HepG2 (cell line): Measurements from ENCODE around the gene GPX1. TPM values are rescaled to one million over a fixed set of nuclear protein-coding genes. Genes with fewer than 3 reads are reported as not detected.

ENCODE experiments used
- ATAC-seq: fragments of 200-7000 bp; cut with Tn5 transposase; 3 replicates; pipeline ENCODE4 v1.9.1; 2020; ENCODE audit warnings: mild to moderate bottlenecking, moderate library complexity
- BruUV-seq: library from RNA; stranded (reverse); fragments of 400-500 nt; replicated peaks from 2 replicates; lab custom pipeline; 2021; lab: Mats Ljungman, UMichigan
- CTCF ChIA-PET: fragments of 300-600 bp; formaldehyde crosslinking; extraction: SDS; loops from one replicate; lab custom pipeline; 2021; ENCODE audit warnings: low total read pairs, inconsistent platforms, low intra/inter-chr PET ratio; lab: Yijun Ruan, JAX
- POLR2A ChIA-PET: fragments of 350-600 bp; sonication (Branson Sonifier 250); formaldehyde crosslinking; loops from one replicate; lab custom pipeline; 2020; ENCODE audit warnings: antibody characterized with exemption, inconsistent platforms; lab: Yijun Ruan, JAX
- DNase-seq: peaks from one replicate; pipeline ENCODE4 v3.0.0-alpha.2; 2015; ENCODE audit warnings: low spot score
- FAIRE-seq: peaks from 3 replicates; lab custom pipeline; 2011; peaks lifted over from hg19 to GRCh38; lab: Jason Lieb, UNC
- H2AFZ ChIP-seq: one replicate; pipeline ENCODE4 v1.6.1; 2011; ENCODE audit warnings: low read length, inconsistent platforms
- H3K27ac ChIP-seq: fragments of 300-600 bp; 3 replicates; pipeline ENCODE4 v1.8.0; 2011; ENCODE audit warnings: mixed run types, mild to moderate bottlenecking, mixed read lengths, low read length, inconsistent platforms; ENCODE audit not compliant: insufficient read depth; ENCODE audit errors: extremely low read length
- H3K27me3 ChIP-seq, 2 experiments: fragments of 200-600 bp in 1 of 2; 2 replicates in 1 of 2; 3 replicates in 1 of 2; pipeline versions ENCODE4 v1.6.0 to v1.8.0; 2011; ENCODE audit warnings: low read length in 2 of 2, mild to moderate bottlenecking in 2 of 2, moderate library complexity in 2 of 2, inconsistent platforms in 1 of 2; ENCODE audit not compliant: insufficient read depth in 2 of 2, control insufficient read depth in 1 of 2
- H3K36me3 ChIP-seq, 2 experiments: fragments of 200-600 bp in 1 of 2; replicated peaks in 1 of 2; 2 replicates in 1 of 2; 3 replicates in 1 of 2; pipeline versions ENCODE4 v1.5.1 to v1.8.0; 2011; ENCODE audit warnings: low read length in 2 of 2, inconsistent platforms in 1 of 2; ENCODE audit not compliant: insufficient read depth in 2 of 2, control insufficient read depth in 1 of 2
- H3K4me1 ChIP-seq: 2 replicates; pipeline ENCODE4 v1.5.1; 2012; ENCODE audit warnings: low read length, inconsistent platforms; ENCODE audit not compliant: insufficient read depth
- H3K4me2 ChIP-seq: 2 replicates; pipeline ENCODE4 v1.6.0; 2011; ENCODE audit warnings: low read depth, low read length, inconsistent platforms
- H3K4me3 ChIP-seq, 3 experiments: fragments of 200-600 bp in 1 of 3; sonication (generic), shearing (Covaris generic) in 1 of 3; replicated peaks in 1 of 3; 2 replicates each; pipeline ENCODE4 v1.5.1; 2011 to 2016; ENCODE audit warnings: low read length in 3 of 3, inconsistent platforms in 2 of 3, low read depth in 2 of 3, mild to moderate bottlenecking in 2 of 3, control low read depth in 1 of 3, mixed read lengths in 1 of 3; ENCODE audit not compliant: insufficient read depth in 1 of 3
- H3K79me2 ChIP-seq: one replicate; pipeline ENCODE4 v1.6.1; 2011; ENCODE audit warnings: low read length, inconsistent platforms; ENCODE audit not compliant: insufficient read depth
- H3K9ac ChIP-seq: 2 replicates; pipeline ENCODE4 v1.6.0; 2011; ENCODE audit warnings: mild to moderate bottlenecking, low read depth, low read length, inconsistent platforms; ENCODE audit not compliant: insufficient read depth
- H3K9me3 ChIP-seq: 2 replicates; pipeline ENCODE4 v1.5.1; 2012; ENCODE audit warnings: mild to moderate bottlenecking, low read length
- H4K20me1 ChIP-seq: 2 replicates; pipeline ENCODE4 v1.6.0; 2011; ENCODE audit warnings: inconsistent platforms, mild to moderate bottlenecking, low read length, moderate library complexity; ENCODE audit not compliant: insufficient read depth
- ATF7 ChIP-seq, 2 experiments: fragments of 450-650 bp in 1 of 2; sonication (generic) in 1 of 2; formaldehyde crosslinking in 1 of 2; IDR thresholded peaks; 2 replicates each; pipeline versions ENCODE4 v1.4.0 to v1.6.1; 2016 to 2020; ENCODE audit warnings: antibody characterized with exemption in 1 of 2, mild to moderate bottlenecking in 1 of 2, missing genetic modification reagents in 1 of 2
- FOXM1 ChIP-seq: sonication (generic); formaldehyde crosslinking; IDR thresholded peaks from 2 replicates; pipeline ENCODE4 v1.5.0; 2020; ENCODE audit warnings: missing genetic modification reagents
- GATAD2A ChIP-seq: IDR thresholded peaks from 2 replicates; pipeline ENCODE4 v1.6.1; 2016
- RAD21 ChIP-seq: fragments of 450-650 bp; formaldehyde crosslinking; IDR thresholded peaks from 2 replicates; pipeline ENCODE4 v1.5.0; 2020; ENCODE audit warnings: mild to moderate bottlenecking
- TBX2 ChIP-seq: sonication (generic); formaldehyde crosslinking; IDR thresholded peaks from 2 replicates; pipeline ENCODE4 v1.5.0; 2020; ENCODE audit warnings: missing genetic modification reagents, mild to moderate bottlenecking, borderline replicate concordance
- ZNF224 ChIP-seq: sonication (generic); formaldehyde crosslinking; IDR thresholded peaks from 2 replicates; pipeline ENCODE4 v1.5.0; 2020; ENCODE audit warnings: mild to moderate bottlenecking, missing genetic modification reagents
- ZNF33A ChIP-seq: sonication (generic); formaldehyde crosslinking; IDR thresholded peaks from 2 replicates; pipeline ENCODE4 v1.5.1; 2020; ENCODE audit warnings: missing genetic modification reagents, mild to moderate bottlenecking, moderate library complexity, borderline replicate concordance
- WGBS: methylation state at CpG from one replicate; pipeline ENCODE4 v1.1.6; 2017; ENCODE audit warnings: low lambda C conversion rate; 5-methylcytosine and 5-hydroxymethylcytosine counted together
- in situ Hi-C: cut with HindIII; loops from 2 replicates; pipeline ENCODE4 v1.10.0; 2017; ENCODE audit warnings: low pct_unique_long_range_greater_than_20kb; ENCODE audit not compliant: extremely low pct_ligation_motif_present
- intact Hi-C: fragments of 100-400 bp; cut with micrococcal nuclease; formaldehyde crosslinking; loops from one replicate; pipeline ENCODE4 v1.10.0; 2022; ENCODE audit not compliant: unreplicated experiment
- polyA plus RNA-seq, 8 experiments: library from polyadenylated mRNA; depleted of rRNA in 3 of 8; stranded (reverse) in 7 of 8; unstranded in 1 of 8; fragments of >200 nt; fragmentation: Illumina TruSeq in 4 of 8; extraction: Trizol in 4 of 8; gene quantifications; 2 replicates each; pipeline versions ENCODE4 v1.2.1 to v1.2.3, GENCODE V29; 2011 to 2016; ENCODE audit warnings: low read depth in 4 of 8, missing spikeins in 1 of 8, mixed read lengths in 1 of 8; ENCODE audit not compliant: insufficient read depth in 1 of 8
- total RNA-seq, 5 experiments: library from RNA; depleted of rRNA; stranded (reverse); fragments of >200 nt; fragmentation: Illumina TruSeq; extraction: Trizol; gene quantifications; 2 replicates each; pipeline ENCODE4 v1.2.3, GENCODE V29; 2016; ENCODE audit warnings: low read depth in 1 of 5
- TF ChIP-seq, protein P1 (sequence below): sonication (generic); formaldehyde crosslinking; conservative IDR thresholded peaks from 2 replicates; pipeline ENCODE4 v1.8.1; 2023; ENCODE audit warnings: missing genetic modification reagents
- TF ChIP-seq, protein P2 (sequence below): sonication (generic); formaldehyde crosslinking; IDR thresholded peaks from 2 replicates; pipeline ENCODE4 v1.8.0; 2022; ENCODE audit warnings: mild to moderate bottlenecking, missing genetic modification reagents, borderline replicate concordance
- TF ChIP-seq, protein P3 (sequence below): IDR thresholded peaks from 2 replicates; pipeline ENCODE4 v1.6.1; 2016; ENCODE audit warnings: low read depth, control low read depth

Gene GPX1
- total and polyA plus RNA-seq, 2 of the 13 experiments (the other 11 are each of a cell fraction or from before 2014, with no cell fraction given) = 149 to 168 TPM

DNA sequence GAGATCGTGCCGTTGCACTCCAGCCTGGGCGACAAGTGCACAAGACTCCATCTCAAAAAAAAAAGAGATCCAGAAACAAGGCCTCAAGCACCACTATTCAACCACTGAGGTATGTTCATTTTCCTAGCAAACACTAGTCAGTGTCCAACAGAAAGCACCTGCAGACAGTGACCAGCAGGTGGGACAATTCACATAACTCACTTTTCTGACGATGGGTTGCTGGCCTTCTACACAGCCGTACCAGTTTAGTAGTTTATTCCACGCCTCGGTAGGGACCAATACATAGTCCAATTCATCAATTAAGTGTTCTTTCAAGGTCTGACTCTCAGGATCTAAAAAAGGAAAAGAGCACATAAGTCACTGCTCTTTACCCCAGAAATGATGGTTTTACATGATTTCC is 30.7 kb downstream of the GPX1 start (continued):
- peak; percentile 29; the same call in 1 of the 2 replicates for TF ChIP-seq RAD21 (CRISPR knock-in tag)

DNA sequence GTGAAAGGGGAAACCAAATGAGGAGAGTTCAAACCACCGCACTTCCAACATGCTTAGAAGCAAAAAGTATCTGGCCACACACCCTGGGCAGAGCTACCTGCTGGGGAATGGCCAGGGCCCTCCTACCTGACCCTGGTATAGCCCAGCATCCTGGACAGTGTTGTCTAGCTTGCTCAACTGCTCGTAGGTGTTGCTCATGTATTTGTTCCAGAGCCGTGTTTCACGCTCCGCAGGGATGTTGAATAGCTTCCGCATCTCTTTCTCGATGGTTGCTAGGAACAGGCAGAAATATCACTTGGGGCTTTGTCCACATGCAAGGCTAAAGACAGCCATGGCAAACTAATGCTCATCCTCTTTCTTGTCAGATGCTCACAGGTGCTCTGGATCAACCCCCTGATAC is 33.4 kb downstream of the GPX1 start:
- in situ Hi-C loops = loop anchor here (25.0 kb wide), 1 partner anchor 113 kb away; the partner anchor contains the start of gene NICN1
- WGBS = 96% methylated on average over 6 of the region's 7 CpGs
- FAIRE-seq = no peak

DNA sequence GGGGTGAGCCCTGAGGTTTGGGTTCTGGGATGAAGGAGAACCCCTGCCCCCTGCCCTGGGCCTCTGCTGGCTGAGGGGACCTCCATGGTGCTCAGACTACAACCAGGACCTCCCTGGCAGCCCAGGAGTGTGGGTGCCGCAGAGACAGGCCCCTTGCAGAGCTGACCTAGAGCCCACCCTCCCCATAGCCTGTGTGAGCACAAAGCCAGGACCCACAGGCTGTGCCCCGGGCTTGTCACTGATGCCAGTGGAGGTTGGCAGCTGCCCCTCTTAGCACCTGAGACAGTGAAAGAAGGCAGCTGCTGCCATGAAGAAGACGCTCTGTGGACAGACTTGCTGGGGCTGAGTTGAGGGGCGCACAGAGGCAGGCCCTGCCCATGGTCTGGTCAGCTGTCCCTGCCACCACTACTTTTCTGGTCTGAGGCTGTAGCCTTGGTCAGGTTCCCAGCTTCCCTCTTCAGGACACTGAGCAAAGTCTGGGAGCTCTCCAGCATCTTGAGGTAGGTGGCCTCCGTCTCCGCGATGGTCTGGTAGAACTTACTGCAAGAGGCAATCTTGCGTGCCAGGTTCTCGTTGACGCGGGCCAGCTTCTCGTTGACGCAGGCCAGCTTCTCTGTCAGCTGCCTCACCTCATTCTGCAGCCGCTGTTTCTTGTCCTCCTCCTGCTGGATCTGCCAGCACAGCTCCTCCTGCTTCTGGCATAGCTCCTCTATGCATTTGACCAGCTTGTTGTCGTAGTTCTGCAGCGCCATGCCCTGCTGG is 41.3 kb downstream of the GPX1 start:
- intact Hi-C loops = no loop called here
- TF ChIP-seq, protein P1, sequence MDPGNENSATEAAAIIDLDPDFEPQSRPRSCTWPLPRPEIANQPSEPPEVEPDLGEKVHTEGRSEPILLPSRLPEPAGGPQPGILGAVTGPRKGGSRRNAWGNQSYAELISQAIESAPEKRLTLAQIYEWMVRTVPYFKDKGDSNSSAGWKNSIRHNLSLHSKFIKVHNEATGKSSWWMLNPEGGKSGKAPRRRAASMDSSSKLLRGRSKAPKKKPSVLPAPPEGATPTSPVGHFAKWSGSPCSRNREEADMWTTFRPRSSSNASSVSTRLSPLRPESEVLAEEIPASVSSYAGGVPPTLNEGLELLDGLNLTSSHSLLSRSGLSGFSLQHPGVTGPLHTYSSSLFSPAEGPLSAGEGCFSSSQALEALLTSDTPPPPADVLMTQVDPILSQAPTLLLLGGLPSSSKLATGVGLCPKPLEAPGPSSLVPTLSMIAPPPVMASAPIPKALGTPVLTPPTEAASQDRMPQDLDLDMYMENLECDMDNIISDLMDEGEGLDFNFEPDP = no peak
- TF ChIP-seq, protein P2, sequence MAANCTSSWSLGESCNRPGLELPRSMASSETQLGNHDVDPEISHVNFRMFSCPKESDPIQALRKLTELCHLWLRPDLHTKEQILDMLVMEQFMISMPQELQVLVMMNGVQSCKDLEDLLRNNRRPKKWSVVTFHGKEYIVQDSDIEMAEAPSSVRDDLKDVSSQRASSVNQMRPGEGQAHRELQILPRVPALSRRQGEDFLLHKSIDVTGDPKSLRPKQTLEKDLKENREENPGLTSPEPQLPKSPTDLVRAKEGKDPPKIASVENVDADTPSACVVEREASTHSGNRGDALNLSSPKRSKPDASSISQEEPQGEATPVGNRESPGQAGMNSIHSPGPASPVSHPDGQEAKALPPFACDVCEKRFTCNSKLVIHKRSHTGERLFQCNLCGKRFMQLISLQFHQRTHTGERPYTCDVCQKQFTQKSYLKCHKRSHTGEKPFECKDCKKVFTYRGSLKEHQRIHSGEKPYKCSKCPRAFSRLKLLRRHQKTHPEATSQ (CRISPR knock-in tag) = no peak
- TF ChIP-seq ATF7 (IDR thresholded peaks at IDR 0.05) (no peak), ATF7 (CRISPR knock-in tag; IDR thresholded peaks at IDR 0.05) (no peak), GATAD2A (CRISPR knock-in tag) (no peak), ZNF224 (no peak), TBX2 (CRISPR knock-in tag) (no peak)
- TF ChIP-seq, protein P3, sequence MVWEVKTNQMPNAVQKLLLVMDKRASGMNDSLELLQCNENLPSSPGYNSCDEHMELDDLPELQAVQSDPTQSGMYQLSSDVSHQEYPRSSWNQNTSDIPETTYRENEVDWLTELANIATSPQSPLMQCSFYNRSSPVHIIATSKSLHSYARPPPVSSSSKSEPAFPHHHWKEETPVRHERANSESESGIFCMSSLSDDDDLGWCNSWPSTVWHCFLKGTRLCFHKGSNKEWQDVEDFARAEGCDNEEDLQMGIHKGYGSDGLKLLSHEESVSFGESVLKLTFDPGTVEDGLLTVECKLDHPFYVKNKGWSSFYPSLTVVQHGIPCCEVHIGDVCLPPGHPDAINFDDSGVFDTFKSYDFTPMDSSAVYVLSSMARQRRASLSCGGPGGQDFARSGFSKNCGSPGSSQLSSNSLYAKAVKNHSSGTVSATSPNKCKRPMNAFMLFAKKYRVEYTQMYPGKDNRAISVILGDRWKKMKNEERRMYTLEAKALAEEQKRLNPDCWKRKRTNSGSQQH (CRISPR knock-in tag) = no peak
- TF ChIP-seq, all 625 proteins: peak for 0
- Histone ChIP-seq H3K79me2 (no peaks in the 10 kb centered on the region), H3K4me2 (no peak overlapping the region), H3K4me3 (no peak overlapping the region), H3K9ac (no peak overlapping the region), H3K36me3 (peaks cover 11 to 42% of the 10 kb centered on the region in 2 experiments; a peak in 4 of 5 replicates), H3K27me3 (no peaks in the 10 kb centered on the region), H2AFZ (no peak overlapping the region), H3K9me3 (no peaks in the 10 kb centered on the region), H3K27ac (no peak overlapping the region), H4K20me1 (no peaks in the 10 kb centered on the region), H3K4me1 (no peaks in the 10 kb centered on the region)
- ATAC-seq = no peak
- WGBS = 96% methylated on average over 10 of the region's 16 CpGs
- BruUV-seq = no TSS peak
- in situ Hi-C loops = no loop called here
- CTCF ChIA-PET = no interaction called here
- no peak for FAIRE-seq
- no peak for DNase-seq
- POLR2A ChIA-PET = no interaction called here

More for the DNA sequence above, 33.4 kb downstream of the GPX1 start:
- TF ChIP-seq FOXM1 (CRISPR knock-in tag) = no peak
- TF ChIP-seq ZNF33A = no peak
- Histone ChIP-seq H3K4me1 (no peaks in the 10 kb centered on the region), H3K9me3 (no peaks in the 10 kb centered on the region), H3K4me3 (no peak overlapping the region), H3K36me3 (peaks cover 32 to 69% of the 10 kb centered on the region in 2 experiments), H3K27me3 (no peaks in the 10 kb centered on the region), H4K20me1 (no peaks in the 10 kb centered on the region), H2AFZ (no peak overlapping the region), H3K27ac (no peak overlapping the region), H3K79me2 (no peaks in the 10 kb centered on the region), H3K9ac (no peak overlapping the region), H3K4me2 (no peak overlapping the region)
- ATAC-seq (no peak), DNase-seq (no peak)
- ChIA-PET POLR2A (interaction anchor here (1.0 to 1.2 kb wide), 2 partner anchors 15 to 341 kb away, joined by 3 read pairs; partner anchors contain the start of gene USP4), CTCF (no interaction called here)
- no TSS peak for BruUV-seq
- intact Hi-C loops = no loop called here
